SK-N-SH (cell line): ENCODE results near the gene MYADML2. TPM values are rescaled to one million over a fixed set of nuclear protein-coding genes. Genes with fewer than 3 reads are reported as not detected.

Experiments
- CTCF ChIA-PET: fragments of 300-600, 350-600 bp; formaldehyde crosslinking; extraction: SDS; loops from one replicate; lab custom pipeline; 2021; lab: Yijun Ruan, JAX
- POLR2A ChIA-PET: fragments of 350-600 bp; sonication (Branson Sonifier 250); formaldehyde crosslinking; extraction: SDS; loops from one replicate; lab custom pipeline; 2020; ENCODE audit warnings: antibody characterized with exemption, inconsistent platforms; lab: Yijun Ruan, JAX
- DNase-seq: peaks from one replicate; pipeline ENCODE4 v3.0.0; 2012
- H2AFZ ChIP-seq: fragments of 200-600 bp; sonication (generic); 2 replicates; pipeline ENCODE4 v1.8.1; 2016; ENCODE audit warnings: antibody characterized with exemption, mild to moderate bottlenecking, low read depth
- H3F3A ChIP-seq: fragments of 200-600 bp; sonication (generic); replicated peaks from 2 replicates; pipeline ENCODE3; 2016; ENCODE audit warnings: antibody characterized with exemption, mild to moderate bottlenecking; ENCODE audit not compliant: insufficient read depth
- H3K27ac ChIP-seq, 2 experiments: fragments of 200-500 bp in 1 of 2; fragments of 200-600 bp in 1 of 2; sonication (Bioruptor generic) in 1 of 2; sonication (generic), shearing (Covaris generic) in 1 of 2; 2 replicates each; pipeline versions ENCODE4 v1.5.1 to v1.6.1; 2014 to 2016; ENCODE audit warnings: low read depth in 2 of 2, inconsistent platforms in 1 of 2, low read length in 1 of 2, mild to moderate bottlenecking in 1 of 2, mixed read lengths in 1 of 2
- H3K27me3 ChIP-seq: fragments of 200-600 bp; sonication (generic), shearing (Covaris generic); 2 replicates; pipeline ENCODE4 v1.6.1; 2016; ENCODE audit warnings: mixed run types; ENCODE audit not compliant: insufficient read depth
- H3K36me3 ChIP-seq, 2 experiments: fragments of 200-500 bp in 1 of 2; fragments of 200-600 bp in 1 of 2; sonication (Bioruptor generic) in 1 of 2; sonication (generic) in 1 of 2; replicated peaks in 1 of 2; 2 replicates each; pipeline versions ENCODE3 to v1.5.1; 2014 to 2016; ENCODE audit warnings: low read length in 1 of 2, mild to moderate bottlenecking in 1 of 2; ENCODE audit not compliant: insufficient read depth in 2 of 2, control insufficient read depth in 1 of 2
- H3K4me1 ChIP-seq, 2 experiments: fragments of 200-500 bp in 1 of 2; fragments of 200-600 bp in 1 of 2; sonication (Bioruptor generic) in 1 of 2; sonication (generic), shearing (Covaris generic) in 1 of 2; 2 replicates each; pipeline versions ENCODE4 v1.5.1 to v1.6.1; 2014 to 2016; ENCODE audit warnings: low read depth in 1 of 2, low read length in 1 of 2, mixed run types in 1 of 2; ENCODE audit not compliant: insufficient read depth in 2 of 2, control insufficient read depth in 1 of 2
- H3K4me2 ChIP-seq: fragments of 200-600 bp; sonication (generic), shearing (Covaris generic); 2 replicates; pipeline ENCODE4 v1.6.1; 2017; ENCODE audit warnings: mixed run types
- H3K4me3 ChIP-seq, 2 experiments: fragments of 200-500 bp in 1 of 2; fragments of 200-600 bp in 1 of 2; sonication (Bioruptor generic) in 1 of 2; sonication (generic), shearing (Covaris generic) in 1 of 2; 2 replicates each; pipeline versions ENCODE4 v1.5.1 to v1.8.1; 2014 to 2016; ENCODE audit warnings: low read depth in 2 of 2, inconsistent platforms in 1 of 2, low read length in 1 of 2, mild to moderate bottlenecking in 1 of 2, mixed read lengths in 1 of 2, moderate library complexity in 1 of 2
- H3K79me2 ChIP-seq: fragments of 200-600 bp; sonication (generic); 2 replicates; pipeline ENCODE4 v1.8.1; 2017; ENCODE audit warnings: mild to moderate bottlenecking; ENCODE audit not compliant: insufficient read depth
- H3K9ac ChIP-seq: fragments of 200-600 bp; sonication (generic); 2 replicates; pipeline ENCODE4 v1.6.1; 2017; ENCODE audit warnings: mixed run types
- H3K9me2 ChIP-seq: fragments of 200-600 bp; sonication (generic); 2 replicates; pipeline ENCODE4 v1.6.1; 2017; ENCODE audit warnings: mixed run types
- H3K9me3 ChIP-seq: fragments of 200-600 bp; sonication (generic); 2 replicates; pipeline ENCODE4 v1.6.1; 2017; ENCODE audit warnings: mixed run types, mild to moderate bottlenecking, moderate library complexity
- H4K20me1 ChIP-seq: fragments of 200-600 bp; sonication (generic); 2 replicates; pipeline ENCODE4 v1.6.1; 2017; ENCODE audit warnings: mild to moderate bottlenecking, mixed run types; ENCODE audit not compliant: insufficient read depth
- ELF1 ChIP-seq: IDR thresholded peaks from 2 replicates; pipeline ENCODE4 v1.4.0; 2012
- GABPA ChIP-seq: IDR thresholded peaks from 2 replicates; pipeline ENCODE4 v1.4.0; 2012; ENCODE audit warnings: low read depth, mild to moderate bottlenecking
- JUND ChIP-seq: IDR thresholded peaks from 2 replicates; pipeline ENCODE4 v1.4.0; 2012
- MEF2A ChIP-seq: IDR thresholded peaks from 2 replicates; pipeline ENCODE4 v1.4.0; 2012; ENCODE audit warnings: low read depth, borderline replicate concordance
- MXI1 ChIP-seq: IDR thresholded peaks from 2 replicates; pipeline ENCODE4 v1.6.1; 2012; ENCODE audit warnings: mild to moderate bottlenecking, low read depth, low read length, improper control_type of control experiment
- NFIC ChIP-seq: IDR thresholded peaks from 2 replicates; pipeline ENCODE4 v1.4.0; 2012; ENCODE audit warnings: borderline replicate concordance
- RAD21 ChIP-seq: IDR thresholded peaks from 2 replicates; pipeline ENCODE4 v1.6.1; 2012; ENCODE audit warnings: mild to moderate bottlenecking, low read length
- TAF1 ChIP-seq: IDR thresholded peaks from 2 replicates; pipeline ENCODE4 v1.6.1; 2012; ENCODE audit warnings: low read depth, mild to moderate bottlenecking, low read length, moderate library complexity, borderline replicate concordance
- TCF12 ChIP-seq: IDR thresholded peaks from 2 replicates; pipeline ENCODE4 v1.4.0; 2012
- USF1 ChIP-seq: IDR thresholded peaks from 2 replicates; pipeline ENCODE4 v1.4.0; 2012; ENCODE audit warnings: low read depth, borderline replicate concordance
- YY1 ChIP-seq: IDR thresholded peaks from 2 replicates; pipeline ENCODE4 v1.4.0; 2012; ENCODE audit warnings: low read depth, mild to moderate bottlenecking
- WGBS: methylation state at CpG from one replicate; pipeline ENCODE4 v1.1.6; 2017; ENCODE audit warnings: low lambda C conversion rate; 5-methylcytosine and 5-hydroxymethylcytosine counted together
- polyA plus RNA-seq, 3 experiments: library from polyadenylated mRNA; depleted of rRNA; stranded (reverse); fragments of >200 nt; gene quantifications; 2 replicates each; pipeline ENCODE4 v1.2.3, GENCODE V29; 2012
- TF ChIP-seq, protein P1 (sequence below): IDR thresholded peaks from 2 replicates; pipeline ENCODE4; 2012

MYADML2 gene
- polyA plus RNA-seq, 1 of the 3 experiments (the other 2 are of a cell fraction): not detected

DNA sequence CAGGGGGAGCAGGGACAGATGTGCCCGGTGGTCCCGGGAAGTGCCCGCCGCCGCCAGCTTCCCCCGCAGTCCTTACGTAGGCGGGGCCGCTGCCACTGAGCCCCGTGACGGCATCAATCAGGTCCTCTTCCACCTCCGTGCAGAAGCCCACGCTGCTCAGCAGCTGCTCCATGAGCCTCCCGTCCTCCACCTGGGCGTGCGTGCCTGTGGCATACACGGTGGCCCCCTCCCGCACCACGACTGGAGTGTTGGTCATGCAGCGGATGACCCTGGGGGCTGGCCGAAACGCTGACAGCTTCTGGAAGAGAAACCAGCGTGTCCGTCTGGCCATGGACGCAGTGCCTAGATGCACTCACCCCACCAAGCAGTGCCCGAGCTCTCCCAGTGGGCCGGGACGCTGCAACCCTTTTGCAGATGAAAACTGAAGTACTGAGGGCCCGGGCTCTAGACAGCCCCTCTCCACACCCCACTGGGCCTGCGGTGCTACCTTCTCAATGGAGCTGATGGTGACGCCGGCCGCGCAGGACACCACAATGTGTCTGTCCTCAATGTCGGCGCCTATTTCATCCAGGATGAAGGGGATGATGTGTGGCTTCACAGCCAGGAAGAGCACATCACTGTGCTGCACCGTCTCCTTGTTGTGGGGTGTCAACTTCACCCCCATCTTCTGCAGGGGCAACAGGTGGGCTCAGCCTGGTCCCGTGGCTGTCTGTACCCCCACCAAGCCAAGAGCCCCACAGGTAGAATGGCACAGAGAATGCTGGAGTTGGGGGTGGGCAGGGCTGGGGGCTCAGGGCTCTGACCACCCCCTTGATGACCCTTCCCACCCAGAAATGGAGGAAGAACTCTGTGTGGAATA, 12.0 kb downstream of the MYADML2 start:
- CTCF ChIA-PET: interaction anchor here (0.8 to 4.2 kb wide), 5 partner anchors 25 to 101 kb away, joined by 3 to 47 read pairs (median 6); partner anchors contain the start of genes CENPX and LRRC45
- H3K9me3 ChIP-seq: no peaks in the 10 kb centered on the region
- POLR2A ChIA-PET: interaction anchor here (0.5 to 4.0 kb wide), 2 partner anchors 7 to 73 kb away, joined by 3 to 34 read pairs; partner anchors contain the start of gene MAFG
- H2AFZ ChIP-seq: no peak overlapping the region
- peaks cover 7% of the 10 kb centered on the region; the same call in 1 of the 2 replicates for H4K20me1 ChIP-seq
- H3K27ac ChIP-seq: no peak overlapping the region
- TF ChIP-seq JUND (no peak), ELF1 (no peak), YY1 (no peak)
- TF ChIP-seq, protein P1, sequence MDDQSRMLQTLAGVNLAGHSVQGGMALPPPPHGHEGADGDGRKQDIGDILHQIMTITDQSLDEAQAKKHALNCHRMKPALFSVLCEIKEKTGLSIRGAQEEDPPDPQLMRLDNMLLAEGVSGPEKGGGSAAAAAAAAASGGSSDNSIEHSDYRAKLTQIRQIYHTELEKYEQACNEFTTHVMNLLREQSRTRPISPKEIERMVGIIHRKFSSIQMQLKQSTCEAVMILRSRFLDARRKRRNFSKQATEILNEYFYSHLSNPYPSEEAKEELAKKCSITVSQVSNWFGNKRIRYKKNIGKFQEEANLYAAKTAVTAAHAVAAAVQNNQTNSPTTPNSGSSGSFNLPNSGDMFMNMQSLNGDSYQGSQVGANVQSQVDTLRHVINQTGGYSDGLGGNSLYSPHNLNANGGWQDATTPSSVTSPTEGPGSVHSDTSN: no peak
- no peak for DNase-seq
- peaks cover 19% of the 10 kb centered on the region for H3K79me2 ChIP-seq
- H3F3A ChIP-seq: peaks cover 16% of the 10 kb centered on the region
- peak overlapping the region; percentile 100 for H3K4me2 ChIP-seq
- H3K9ac ChIP-seq: no peak overlapping the region
- peaks cover 0 to 20% of the 10 kb centered on the region in 2 experiments for H3K36me3 ChIP-seq
- 93% methylated on average over 31 of the region's 38 CpGs for WGBS
- no peaks in the 10 kb centered on the region for H3K9me2 ChIP-seq
- no peaks in the 10 kb centered on the region for H3K27me3 ChIP-seq
- H3K4me1 ChIP-seq: peaks cover 6 to 19% of the 10 kb centered on the region in 2 experiments; a peak in 2 of 4 replicates
- H3K4me3 ChIP-seq: no peak overlapping the region

DNA sequence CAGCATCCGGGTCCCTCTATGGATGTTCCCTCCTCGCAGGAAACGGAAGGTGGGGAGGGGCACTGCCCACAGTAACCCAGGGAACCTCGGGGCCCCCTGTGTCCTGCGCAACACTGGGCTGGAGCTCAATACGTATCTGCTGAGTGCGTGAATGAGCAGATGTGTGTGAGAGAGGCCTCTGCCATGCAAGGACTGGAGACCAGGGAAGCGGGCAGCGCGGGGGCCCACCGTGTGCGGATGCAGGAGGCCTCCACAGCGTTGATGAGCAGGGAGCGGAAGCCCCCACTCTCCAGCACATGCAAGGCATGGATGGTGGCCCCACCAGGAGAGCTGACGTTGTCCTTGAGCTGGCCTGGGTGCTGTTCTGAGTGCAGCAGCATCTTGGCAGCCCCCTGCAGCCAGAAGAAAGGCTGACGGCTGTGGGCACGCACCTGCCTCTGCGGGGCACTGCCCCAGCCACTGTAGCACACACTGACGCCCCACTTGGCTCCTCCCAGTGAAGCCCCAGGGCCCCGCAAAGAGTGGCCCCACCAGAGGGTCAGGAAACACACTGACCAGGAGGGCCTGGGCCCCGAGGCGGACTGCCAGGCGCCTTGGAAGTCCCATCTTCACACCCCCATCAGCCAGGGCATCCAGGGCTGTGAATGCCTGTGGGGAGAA, 12.8 kb downstream of the MYADML2 start:
- TF ChIP-seq MXI1 (no peak), TAF1 (no peak), USF1 (no peak), MEF2A (no peak), RAD21 (no peak), ELF1 (no peak), NFIC (no peak), GABPA (no peak), TCF12 (no peak)
- no peak overlapping the region for H3K4me2 ChIP-seq
- peaks cover 16% of the 10 kb centered on the region for H3F3A ChIP-seq
- DNase-seq: no peak
- peaks cover 7% of the 10 kb centered on the region; the same call in 1 of the 2 replicates for H4K20me1 ChIP-seq
- ChIA-PET CTCF (interaction anchor here (0.8 to 11.7 kb wide), 8 partner anchors 22 to 102 kb away, joined by 3 to 107 read pairs (median 4); partner anchors contain the start of gene NOTUM), POLR2A (interaction anchor here (0.5 to 2.1 kb wide), 2 partner anchors 72 to 87 kb away, joined by 3 to 7 read pairs; no protein-coding TSS in a partner anchor)
- no peak overlapping the region for H3K27ac ChIP-seq
- no peak overlapping the region for H2AFZ ChIP-seq
- peaks cover 19% of the 10 kb centered on the region for H3K79me2 ChIP-seq
- WGBS: 98% methylated on average over 14 of the region's 23 CpGs
- H3K27me3 ChIP-seq: no peaks in the 10 kb centered on the region
- peaks cover 0 to 20% of the 10 kb centered on the region in 2 experiments for H3K36me3 ChIP-seq
- no peak overlapping the region for H3K9ac ChIP-seq
- H3K9me2 ChIP-seq: no peaks in the 10 kb centered on the region
- peaks cover 6 to 19% of the 10 kb centered on the region in 2 experiments; a peak in 2 of 4 replicates for H3K4me1 ChIP-seq
- no peak overlapping the region for H3K4me3 ChIP-seq
- H3K9me3 ChIP-seq: no peaks in the 10 kb centered on the region
